ENCODE results near the gene RYR3.

RYR3 gene

GRCh38 chr15:33454996-33455395 is 144.2 kb downstream of the RYR3 start:
- no peak for DNase-seq

GRCh38 chr15:33458421-33458820 is 147.7 kb downstream of the RYR3 start:
- DNase-seq, result no peak

- DNase-seq, result no peak
These were observed 149.5 kb downstream of the RYR3 start for GRCh38 chr15:33460166-33460805.

GRCh38 chr15:33461671-33462070 is 150.9 kb downstream of the RYR3 start:
- DNase-seq, result no peak

- DNase-seq, result no peak
These were observed 156.5 kb downstream of the RYR3 start for GRCh38 chr15:33467146-33467815.

- DNase-seq, result no peak
These were observed 157.0 kb downstream of the RYR3 start for GRCh38 chr15:33467816-33468163.

GRCh38 chr15:33468740-33469139 is 158.0 kb downstream of the RYR3 start:
- no peak for DNase-seq

- DNase-seq, result no peak
These were observed 162.2 kb downstream of the RYR3 start for GRCh38 chr15:33473005-33473404.

GRCh38 chr15:33473714-33474113 is 162.9 kb downstream of the RYR3 start:
- DNase-seq, result no peak

GRCh38 chr15:33476076-33476475 is 165.3 kb downstream of the RYR3 start:
- no peak for DNase-seq

GRCh38 chr15:33476908-33477307 is 166.1 kb downstream of the RYR3 start:
- no peak for DNase-seq

GRCh38 chr15:33489335-33489734 is 178.6 kb downstream of the RYR3 start:
- no peak for DNase-seq

GRCh38 chr15:33490703-33491102 is 179.9 kb downstream of the RYR3 start:
- DNase-seq, result no peak

- DNase-seq, result no peak
These were observed 181.8 kb downstream of the RYR3 start for GRCh38 chr15:33492434-33493052.

GRCh38 chr15:33494306-33494705 is 183.5 kb downstream of the RYR3 start:
- DNase-seq, result no peak

GRCh38 chr15:33500432-33501195 is 189.8 kb downstream of the RYR3 start:
- DNase-seq, result no peak

GRCh38 chr15:33503681-33504080 is 192.9 kb downstream of the RYR3 start:
- DNase-seq, result no peak

- no peak for DNase-seq
These were observed 196.1 kb downstream of the RYR3 start for GRCh38 chr15:33506781-33507296.

GRCh38 chr15:33508703-33509102 is 197.9 kb downstream of the RYR3 start:
- DNase-seq, result peak; percentile 65

GRCh38 chr15:33515121-33515520 is 204.4 kb downstream of the RYR3 start:
- no peak for DNase-seq

- DNase-seq, result no peak
These were observed 205.8 kb downstream of the RYR3 start for GRCh38 chr15:33516563-33516962.

GRCh38 chr15:33517944-33518343 is 207.2 kb downstream of the RYR3 start:
- DNase-seq, result no peak

- DNase-seq, result no peak
These were observed 207.7 kb downstream of the RYR3 start for GRCh38 chr15:33518421-33518820.

- no peak for DNase-seq
These were observed 213.5 kb downstream of the RYR3 start for GRCh38 chr15:33524274-33524673.
